Chondrocyte (in vitro differentiated cells): ENCODE data around the gene PMPCA. TPM values are rescaled to one million over a fixed set of nuclear protein-coding genes. Genes with fewer than 3 reads are reported as not detected.

Experiments
- DNase-seq: peaks from one replicate; pipeline ENCODE4 v3.0.0; 2021; ENCODE audit warnings: mixed read lengths, low spot score
- H3K27ac Mint-ChIP-seq: one replicate; pipeline ENCODE4 v1.8.0; 2021; ENCODE audit warnings: mild to moderate bottlenecking, moderate library complexity, mixed read lengths; ENCODE audit not compliant: unreplicated experiment
- H3K27me3 Mint-ChIP-seq: 2 replicates; pipeline ENCODE4 v1.8.0; 2021; ENCODE audit warnings: low read depth, mixed read lengths
- H3K36me3 Mint-ChIP-seq: 2 replicates; pipeline ENCODE4 v1.8.0; 2021; ENCODE audit warnings: low read depth, mixed read lengths
- H3K4me1 Mint-ChIP-seq: 2 replicates; pipeline ENCODE4 v1.8.0; 2021; ENCODE audit warnings: low read depth, mild to moderate bottlenecking, mixed read lengths
- H3K4me3 Mint-ChIP-seq: one replicate; pipeline ENCODE4 v1.8.0; 2021; ENCODE audit warnings: mild to moderate bottlenecking, moderate library complexity, mixed read lengths; ENCODE audit not compliant: unreplicated experiment
- H3K9me3 Mint-ChIP-seq: 2 replicates; pipeline ENCODE4 v1.8.0; 2021; ENCODE audit warnings: low read depth, mixed read lengths
- CTCF ChIP-seq: fragments of 200-600 bp; sonication (generic); IDR thresholded peaks from 2 replicates; pipeline ENCODE4 v1.5.0; 2021; ENCODE audit warnings: antibody characterized with exemption, mild to moderate bottlenecking, moderate library complexity
- total RNA-seq: library from RNA; stranded (reverse); gene quantifications from 3 replicates; pipeline ENCODE4 v1.2.1, GENCODE V29; 2021

PMPCA gene
- total RNA-seq, 1 donor from 2014 or later, result 42.5 TPM

- Mint-ChIP-seq H3K27me3 (no peaks in the 10 kb centered on the region), H3K36me3 (peaks cover 18% of the 10 kb centered on the region), H3K4me3 (no peak overlapping the region), H3K4me1 (no peaks in the 10 kb centered on the region), H3K27ac (no peak overlapping the region), H3K9me3 (no peaks in the 10 kb centered on the region)
- DNase-seq, result no peak
- TF ChIP-seq CTCF, result no peak
These were observed 27.0 kb upstream of the PMPCA start for GRCh38 chr9:136383436-136383835.

- no peak for TF ChIP-seq CTCF
- DNase-seq, result no peak
- Mint-ChIP-seq H3K27ac (no peak overlapping the region), H3K27me3 (no peaks in the 10 kb centered on the region), H3K4me1 (no peaks in the 10 kb centered on the region), H3K36me3 (peaks cover 25% of the 10 kb centered on the region), H3K4me3 (no peak overlapping the region), H3K9me3 (no peaks in the 10 kb centered on the region)
These were observed 25.4 kb upstream of the PMPCA start for GRCh38 chr9:136385015-136385414.

GRCh38 chr9:136386018-136386417 is 24.4 kb upstream of the PMPCA start:
- Mint-ChIP-seq H3K9me3 (no peaks in the 10 kb centered on the region), H3K4me1 (no peaks in the 10 kb centered on the region), H3K4me3 (no peak overlapping the region), H3K27ac (no peak overlapping the region), H3K27me3 (no peaks in the 10 kb centered on the region), H3K36me3 (peaks cover 25% of the 10 kb centered on the region)
- no peak for TF ChIP-seq CTCF
- no peak for DNase-seq

GRCh38 chr9:136387217-136387616 is 23.2 kb upstream of the PMPCA start:
- no peak for DNase-seq
- H3K27ac Mint-ChIP-seq, result no peak overlapping the region
- H3K9me3 Mint-ChIP-seq, result no peaks in the 10 kb centered on the region
- H3K27me3 Mint-ChIP-seq, result no peaks in the 10 kb centered on the region
- H3K4me3 Mint-ChIP-seq, result no peak overlapping the region
- H3K4me1 Mint-ChIP-seq, result no peaks in the 10 kb centered on the region
- peaks cover 33% of the 10 kb centered on the region for H3K36me3 Mint-ChIP-seq
- TF ChIP-seq CTCF, result no peak

- DNase-seq, result no peak
- no peaks in the 10 kb centered on the region for H3K4me1 Mint-ChIP-seq
- H3K27me3 Mint-ChIP-seq, result no peaks in the 10 kb centered on the region
- H3K36me3 Mint-ChIP-seq, result peaks cover 29% of the 10 kb centered on the region
- H3K9me3 Mint-ChIP-seq, result no peaks in the 10 kb centered on the region
- no peak overlapping the region for H3K4me3 Mint-ChIP-seq
- TF ChIP-seq CTCF, result no peak
- no peak overlapping the region for H3K27ac Mint-ChIP-seq
These were observed 21.1 kb upstream of the PMPCA start for GRCh38 chr9:136389396-136389795.
